GM12892 (cell line): ENCODE results near the gene GATA2.

ENCODE experiments used
- POLR2A ChIP-seq: IDR thresholded peaks from 2 replicates; pipeline ENCODE4 v1.6.1; 2011; ENCODE audit warnings: low read depth, low read length, control low read depth
- POLR2AphosphoS5 ChIP-seq: IDR thresholded peaks from 2 replicates; pipeline ENCODE4 v1.6.1; 2011; ENCODE audit warnings: low read depth, low read length, control low read depth
- TAF1 ChIP-seq: IDR thresholded peaks from 2 replicates; pipeline ENCODE4 v1.6.1; 2011; ENCODE audit warnings: low read depth, mild to moderate bottlenecking, control low read depth, low read length, borderline replicate concordance

- no peak for TF ChIP-seq POLR2A
- TF ChIP-seq POLR2AphosphoS5: no peak
- TF ChIP-seq TAF1: no peak
Observed at GRCh38 chr3:128435058-128435457, 57.9 kb downstream of the GATA2 start.
